ENCODE measurements around the gene METTL25B. TPM values are rescaled to one million over a fixed set of nuclear protein-coding genes. Genes with fewer than 3 reads are reported as not detected.

Gene METTL25B
- total and polyA plus RNA-seq, 2 experiments from 2014 or later, result 19.5 to 25.4 TPM

- Histone ChIP-seq H3K4me1 (ENCODE audit: low read depth) (peaks cover 34% of the 10 kb centered on the region), H3K9me3 (ENCODE audit: low read depth) (no peaks in the 10 kb centered on the region), H3K4me3 (no peak overlapping the region), H3K36me3 (peaks cover 5% of the 10 kb centered on the region), H3K27me3 (no peaks in the 10 kb centered on the region), H3K27ac (peak overlapping the region; percentile 100)
- no peak for TF ChIP-seq CTCF (IDR thresholded peaks at IDR 0.05; ENCODE audit: low read depth, low read length)
- DNase-seq (ENCODE audit: low read depth in 1 of 2, low spot score in 1 of 2), result no peak
Observed at GRCh38 chr1:156744786-156745419, 16.6 kb downstream of the METTL25B start.

- Histone ChIP-seq H3K4me3 (peak overlapping the region; percentile 72), H3K27ac (peak overlapping the region; percentile 100), H3K4me1 (ENCODE audit: low read depth) (peaks cover 34% of the 10 kb centered on the region), H3K9me3 (ENCODE audit: low read depth) (no peaks in the 10 kb centered on the region), H3K36me3 (peaks cover 5% of the 10 kb centered on the region), H3K27me3 (no peaks in the 10 kb centered on the region)
- no peak for TF ChIP-seq CTCF (IDR thresholded peaks at IDR 0.05; ENCODE audit: low read depth, low read length)
- no peak for DNase-seq (ENCODE audit: low read depth in 1 of 2, low spot score in 1 of 2)
Observed at GRCh38 chr1:156745881-156746280, 17.6 kb downstream of the METTL25B start.

GRCh38 chr1:156746406-156746727 is 18.1 kb downstream of the METTL25B start:
- TF ChIP-seq CTCF (IDR thresholded peaks at IDR 0.05; ENCODE audit: low read depth, low read length), result no peak
- no peak for DNase-seq (ENCODE audit: low read depth in 1 of 2, low spot score in 1 of 2)
- H3K27ac ChIP-seq, result peak overlapping the region; percentile 100
- H3K36me3 ChIP-seq, result peaks cover 5% of the 10 kb centered on the region
- no peaks in the 10 kb centered on the region for H3K27me3 ChIP-seq
- peak overlapping the region; percentile 72 for H3K4me3 ChIP-seq
- H3K4me1 ChIP-seq (ENCODE audit: low read depth), result peaks cover 34% of the 10 kb centered on the region
- no peaks in the 10 kb centered on the region for H3K9me3 ChIP-seq (ENCODE audit: low read depth)

- peak overlapping the region; percentile 72 for H3K4me3 ChIP-seq
- H3K36me3 ChIP-seq, result peaks cover 5% of the 10 kb centered on the region
- H3K4me1 ChIP-seq (ENCODE audit: low read depth), result peaks cover 34% of the 10 kb centered on the region
Observed at GRCh38 chr1:156746728-156747631, 18.7 kb downstream of the METTL25B start.

More at GRCh38 chr1:156746728-156747631, 18.7 kb downstream of the METTL25B start:
- Histone ChIP-seq H3K27me3 (no peaks in the 10 kb centered on the region), H3K27ac (peak overlapping the region; percentile 100), H3K9me3 (ENCODE audit: low read depth) (no peaks in the 10 kb centered on the region)
- peak; percentile 23 for TF ChIP-seq CTCF (IDR thresholded peaks at IDR 0.05; ENCODE audit: low read depth, low read length)
- peak; percentile 87 to 97 for DNase-seq (ENCODE audit: low read depth in 1 of 2, low spot score in 1 of 2)

Data from cardiac muscle cell (in vitro differentiated cells and primary cell).